ENCODE data around the gene EIF3F. TPM values are rescaled to one million over a fixed set of nuclear protein-coding genes. Genes with fewer than 3 reads are reported as not detected.

EIF3F gene
- total and polyA plus RNA-seq, 2 of the 4 experiments (the other 2 are of a cell fraction): 279 to 306 TPM

- POLR2A ChIA-PET (ENCODE audit: unreplicated experiment): interaction anchor here (0.8 to 1.1 kb wide), 2 partner anchors 12 to 19 kb away, joined by 4 to 5 read pairs; no protein-coding TSS in a partner anchor
- no peaks in the 10 kb centered on the region for H3K9me3 ChIP-seq (ENCODE audit: control insufficient read depth, insufficient read depth, low read length)
- in situ Hi-C loops (cut with MboI; ENCODE audit: low sequenced_read_pairs) (no loop called here), intact Hi-C loops (cut with micrococcal nuclease) (loop anchor here (5.0 kb wide), 1 partner anchor 73 kb away; no protein-coding TSS in a partner anchor), dilution Hi-C loops (cut with HindIII; ENCODE audit: low sequenced_read_pairs, unreplicated experiment) (no loop called here)
- H2AK5ac ChIP-seq (ENCODE audit: low read depth, low read length): peak overlapping the region; percentile 96
- H4K5ac ChIP-seq (ENCODE audit: low read depth, low read length): peak overlapping the region; percentile 98
- H3K79me1 ChIP-seq (ENCODE audit: low read depth in 1 of 2, low read length in 2 of 2): peaks cover 0 to 19% of the 10 kb centered on the region in 2 experiments; a peak in 2 of 4 replicates
- H4K20me1 ChIP-seq (ENCODE audit: insufficient read depth, low read length): no peaks in the 10 kb centered on the region
- DNase-seq: peak; percentile 90
- no peak for TF ChIP-seq RCOR1 (IDR thresholded peaks at IDR 0.05; ENCODE audit: insufficient replicate concordance, low read length)
- 0 out of 2 replicates have a peak, but pooled peaks have one; percentile 44 for TF ChIP-seq FOS (IDR thresholded peaks at IDR 0.05; ENCODE audit: low read depth, low read length)
- CTCF ChIA-PET: interaction anchor here (0.9 to 2.5 kb wide), 4 partner anchors 9 to 393 kb away, joined by 3 to 9 read pairs (median 3); partner anchors contain the start of gene EIF3F
- peak overlapping the region; percentile 97 for H3K23ac ChIP-seq (ENCODE audit: low read depth, low read length)
- peak overlapping the region; percentile 69; the same call in 1 of the 2 replicates for H3K9ac ChIP-seq (ENCODE audit: low read depth, low read length)
- peak overlapping the region; percentile 97 for H2AK9ac ChIP-seq (replicated peaks; ENCODE audit: low read depth, low read length, poor library complexity)
- peaks cover 32% of the 10 kb centered on the region for H3K4me1 ChIP-seq (ENCODE audit: control insufficient read depth, insufficient read depth, low read length)
- peaks cover 16% of the 10 kb centered on the region for H3K9me1 ChIP-seq (ENCODE audit: insufficient read depth, low read length)
- H3K14ac ChIP-seq (replicated peaks; ENCODE audit: low read depth, low read length): peak overlapping the region; percentile 96
- peak overlapping the region; percentile 99 for H4K91ac ChIP-seq (ENCODE audit: insufficient read depth, low read depth, low read length)
- H3K27ac ChIP-seq (ENCODE audit: insufficient read depth, low read length): peak overlapping the region; percentile 90
- BruUV-seq (replicated peaks): TSS peak; percentile 85
- peak overlapping the region; percentile 98 for H3K4ac ChIP-seq (ENCODE audit: low read depth, low read length)
- H3K4me2 ChIP-seq (ENCODE audit: low read depth, low read length): peak overlapping the region; percentile 27
- peak overlapping the region; percentile 95; the same call in 2 of the 3 replicates for H2BK15ac ChIP-seq (ENCODE audit: low read depth, low read length)
- peak overlapping the region; percentile 98 for H2BK120ac ChIP-seq (ENCODE audit: low read depth, low read length)
- H3K18ac ChIP-seq (ENCODE audit: low read depth, low read length): peak overlapping the region; percentile 96
- H3K56ac ChIP-seq (ENCODE audit: extremely low read depth, insufficient read depth, low read length): peak overlapping the region; percentile 98
- no peaks in the 10 kb centered on the region for H3K27me3 ChIP-seq (ENCODE audit: control insufficient read depth, insufficient read depth, low read length)
- H2BK5ac ChIP-seq (ENCODE audit: low read depth, low read length, poor library complexity, severe bottlenecking): peak overlapping the region; percentile 98
- no peaks in the 10 kb centered on the region for H3K36me3 ChIP-seq (ENCODE audit: control insufficient read depth, insufficient read depth, low read length)
- H2BK20ac ChIP-seq (ENCODE audit: low read depth, low read length): peak overlapping the region; percentile 98
- H3K4me3 ChIP-seq (ENCODE audit: insufficient read depth, low read depth, low read length): no peak overlapping the region
- peak overlapping the region; percentile 89 to 96 for H4K8ac ChIP-seq (ENCODE audit: low read depth in 2 of 2, low read length in 2 of 2)
- peak overlapping the region; percentile 36 for H2AFZ ChIP-seq (replicated peaks; ENCODE audit: low read length, poor library complexity)
- ATAC-seq (ENCODE audit: low read depth): peak; percentile 74
These were observed 22.3 kb upstream of the EIF3F start for GRCh38 chr11:7964873-7965272.
